Retinal pigment epithelial cell (primary cell): Measurements from ENCODE around the gene PANK2.
"Not testable (repeated sequence)": the region's sequence is repeated elsewhere in the genome, so short reads cannot be mapped to it uniquely, and the experiment has no call there.

ENCODE experiments used
- DNase-seq: peaks from one replicate; pipeline ENCODE4 v3.0.0-alpha.2; 2010; ENCODE audit warnings: low read depth
- H3K4me3 ChIP-seq: 2 replicates; pipeline ENCODE4 v1.5.1; 2011; ENCODE audit warnings: mild to moderate bottlenecking, low read length, control low read depth, moderate library complexity
- CTCF ChIP-seq: conservative IDR thresholded peaks from 2 replicates; pipeline ENCODE4 v1.5.1; 2011; ENCODE audit warnings: low read depth, low read length, control low read depth, inconsistent platforms

PANK2 gene

GRCh38 chr20:3888622-3889488, at the start of gene PANK2:
Gene PANK2 (plus strand): TSS chr20:3889387.
- peak within 1 kb of the TSS; percentile 78 for H3K4me3 ChIP-seq
- peak; percentile 67 for TF ChIP-seq CTCF
- peak; percentile 97 for DNase-seq

GRCh38 chr20:3840201-3840600, 49.0 kb upstream of the PANK2 start:
- not testable (repeated sequence) for H3K4me3 ChIP-seq, DNase-seq

GRCh38 chr20:3842348-3842930, 46.7 kb upstream of the PANK2 start:
- DNase-seq, result no peak
- no peak for TF ChIP-seq CTCF
- H3K4me3 ChIP-seq, result no peak overlapping the region

GRCh38 chr20:3843490-3843889, 45.7 kb upstream of the PANK2 start:
- no peak for TF ChIP-seq CTCF
- no peak overlapping the region for H3K4me3 ChIP-seq
- no peak for DNase-seq

GRCh38 chr20:3843990-3844619, 45.1 kb upstream of the PANK2 start:
- H3K4me3 ChIP-seq, DNase-seq: not testable (repeated sequence)

GRCh38 chr20:3846378-3846739, 42.8 kb upstream of the PANK2 start:
- DNase-seq, result no peak
- H3K4me3 ChIP-seq, result peak overlapping the region; percentile 84
- no peak for TF ChIP-seq CTCF

GRCh38 chr20:3846740-3847428, 42.3 kb upstream of the PANK2 start, which contains the start of gene MAVS:
Gene MAVS (plus strand): TSS chr20:3846834. CDS start chr20:3854625, 7,791 bp downstream.
- H3K4me3 ChIP-seq, result peak within 1 kb of the TSS; percentile 84
- TF ChIP-seq CTCF, result no peak
- no peak for DNase-seq
